Measurements from ENCODE around the gene PIK3CB.

- TF ChIP-seq EZH2 (optimal IDR thresholded peaks at IDR 0.05; ENCODE audit: low read depth, low read length): no peak
- TF ChIP-seq, protein P1, sequence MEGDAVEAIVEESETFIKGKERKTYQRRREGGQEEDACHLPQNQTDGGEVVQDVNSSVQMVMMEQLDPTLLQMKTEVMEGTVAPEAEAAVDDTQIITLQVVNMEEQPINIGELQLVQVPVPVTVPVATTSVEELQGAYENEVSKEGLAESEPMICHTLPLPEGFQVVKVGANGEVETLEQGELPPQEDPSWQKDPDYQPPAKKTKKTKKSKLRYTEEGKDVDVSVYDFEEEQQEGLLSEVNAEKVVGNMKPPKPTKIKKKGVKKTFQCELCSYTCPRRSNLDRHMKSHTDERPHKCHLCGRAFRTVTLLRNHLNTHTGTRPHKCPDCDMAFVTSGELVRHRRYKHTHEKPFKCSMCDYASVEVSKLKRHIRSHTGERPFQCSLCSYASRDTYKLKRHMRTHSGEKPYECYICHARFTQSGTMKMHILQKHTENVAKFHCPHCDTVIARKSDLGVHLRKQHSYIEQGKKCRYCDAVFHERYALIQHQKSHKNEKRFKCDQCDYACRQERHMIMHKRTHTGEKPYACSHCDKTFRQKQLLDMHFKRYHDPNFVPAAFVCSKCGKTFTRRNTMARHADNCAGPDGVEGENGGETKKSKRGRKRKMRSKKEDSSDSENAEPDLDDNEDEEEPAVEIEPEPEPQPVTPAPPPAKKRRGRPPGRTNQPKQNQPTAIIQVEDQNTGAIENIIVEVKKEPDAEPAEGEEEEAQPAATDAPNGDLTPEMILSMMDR (IDR thresholded peaks at IDR 0.05; ENCODE audit: low read length): no peak
- no peak for TF ChIP-seq EZH2phosphoT487 (IDR thresholded peaks at IDR 0.05; ENCODE audit: low read length)
Measured at GRCh38 chr3:138712086-138712485, 122.6 kb downstream of the PIK3CB start.
